ENCODE measurements around the gene SHISA2. TPM values are rescaled to one million over a fixed set of nuclear protein-coding genes. Genes with fewer than 3 reads are reported as not detected.

Gene SHISA2
- total RNA-seq, 1 experiment from 2014 or later: 1.2 TPM

- in situ Hi-C loops (cut with HindIII; ENCODE audit: low pct_unique_long_range_greater_than_20kb, low sequenced_read_pairs): no loop called here
- H3K4me1 ChIP-seq (ENCODE audit: control insufficient read depth, insufficient read depth, low read length): no peaks in the 10 kb centered on the region
- no peak overlapping the region for H3K4me3 ChIP-seq (ENCODE audit: low read depth in 2 of 2, low read length in 2 of 2)
- intact Hi-C loops (cut with micrococcal nuclease; ENCODE audit: unreplicated experiment): no loop called here
- no TSS peak for BruUV-seq (replicated peaks)
- ChIA-PET POLR2A (interaction anchor here (0.6 kb wide), 1 partner anchor 237 kb away, joined by 3 read pairs; no protein-coding TSS in a partner anchor), CTCF (no interaction called here)
- H3K36me3 ChIP-seq (ENCODE audit: control insufficient read depth, insufficient read depth, low read length): no peaks in the 10 kb centered on the region
- H3K27me3 ChIP-seq (ENCODE audit: control insufficient read depth, insufficient read depth, low read length): no peaks in the 10 kb centered on the region
- H3K27ac ChIP-seq (ENCODE audit: low read length): no peak overlapping the region
- no peak for DNase-seq (ENCODE audit: low read depth, low spot score)
- H3K9me3 ChIP-seq (ENCODE audit: control insufficient read depth, insufficient read depth, low read depth, low read length): no peaks in the 10 kb centered on the region
- ATAC-seq: no peak
- TF ChIP-seq SIN3A (IDR thresholded peaks at IDR 0.05; ENCODE audit: borderline replicate concordance, insufficient read depth, low read depth, low read length): no peak
- no peak for TF ChIP-seq TCF7L2 (IDR thresholded peaks at IDR 0.05; ENCODE audit: low read depth, low read length)
Observed at GRCh38 chr13:26041444-26041843, 10.4 kb downstream of the SHISA2 start.

GRCh38 chr13:26038931-26039475, 12.8 kb downstream of the SHISA2 start:
- Histone ChIP-seq H3K27me3 (ENCODE audit: control insufficient read depth, insufficient read depth, low read length) (no peaks in the 10 kb centered on the region), H3K9me3 (ENCODE audit: control insufficient read depth, insufficient read depth, low read depth, low read length) (no peaks in the 10 kb centered on the region), H3K4me1 (ENCODE audit: control insufficient read depth, insufficient read depth, low read length) (no peaks in the 10 kb centered on the region), H3K36me3 (ENCODE audit: control insufficient read depth, insufficient read depth, low read length) (no peaks in the 10 kb centered on the region), H3K4me3 (ENCODE audit: low read depth in 2 of 2, low read length in 2 of 2) (no peak overlapping the region), H3K27ac (ENCODE audit: low read length) (no peak overlapping the region)
- intact Hi-C loops (cut with micrococcal nuclease; ENCODE audit: unreplicated experiment) (no loop called here), in situ Hi-C loops (cut with HindIII; ENCODE audit: low pct_unique_long_range_greater_than_20kb, low sequenced_read_pairs) (no loop called here)
- TF ChIP-seq CTCF (IDR thresholded peaks at IDR 0.05) (no peak), POLR2AphosphoS5 (IDR thresholded peaks at IDR 0.05; ENCODE audit: low read depth, low read length) (no peak), SIN3A (IDR thresholded peaks at IDR 0.05; ENCODE audit: borderline replicate concordance, insufficient read depth, low read depth, low read length) (no peak), REST (IDR thresholded peaks at IDR 0.05; ENCODE audit: insufficient read depth in 1 of 2, low read depth in 2 of 2, low read length in 1 of 2) (no peak)
- POLR2A ChIA-PET: no interaction called here
- CTCF ChIA-PET: interaction anchor here (0.7 kb wide), 1 partner anchor 274 kb away, joined by 3 read pairs; no protein-coding TSS in a partner anchor
- DNase-seq (ENCODE audit: low read depth, low spot score) (no peak), ATAC-seq (no peak)
- no TSS peak for BruUV-seq (replicated peaks)

GRCh38 chr13:26037302-26037701, 14.5 kb downstream of the SHISA2 start:
- TF ChIP-seq CTCF (IDR thresholded peaks at IDR 0.05) (peak; percentile 69), POLR2AphosphoS5 (IDR thresholded peaks at IDR 0.05; ENCODE audit: low read depth, low read length) (no peak)
- ChIA-PET POLR2A (no interaction called here), CTCF (no interaction called here)
- intact Hi-C loops (cut with micrococcal nuclease; ENCODE audit: unreplicated experiment): no loop called here
- ATAC-seq (peak; percentile 69), DNase-seq (ENCODE audit: low read depth, low spot score) (no peak)
- in situ Hi-C loops (cut with HindIII; ENCODE audit: low pct_unique_long_range_greater_than_20kb, low sequenced_read_pairs): no loop called here
- BruUV-seq (replicated peaks): no TSS peak
- Histone ChIP-seq H3K36me3 (ENCODE audit: control insufficient read depth, insufficient read depth, low read length) (no peaks in the 10 kb centered on the region), H3K27me3 (ENCODE audit: control insufficient read depth, insufficient read depth, low read length) (no peaks in the 10 kb centered on the region), H3K4me1 (ENCODE audit: control insufficient read depth, insufficient read depth, low read length) (no peaks in the 10 kb centered on the region), H3K9me3 (ENCODE audit: control insufficient read depth, insufficient read depth, low read depth, low read length) (no peaks in the 10 kb centered on the region), H3K4me3 (ENCODE audit: low read depth in 2 of 2, low read length in 2 of 2) (no peak overlapping the region), H3K27ac (ENCODE audit: low read length) (no peak overlapping the region)
